B cell (primary cell): ENCODE measurements around the gene RAP1GDS1. TPM values are rescaled to one million over a fixed set of nuclear protein-coding genes. Genes with fewer than 3 reads are reported as not detected.
"Not testable (repeated sequence)": the region's sequence is repeated elsewhere in the genome, so short reads cannot be mapped to it uniquely, and the experiment has no call there.

Experiments
- ATAC-seq: fragments of 200-7000 bp; cut with Tn5 transposase; one replicate; pipeline ENCODE4 v1.10.0; 2021; ENCODE audit warnings: low read depth, mild to moderate bottlenecking, moderate number of reproducible peaks, moderate library complexity
- CTCF ChIA-PET: fragments of 350-600 bp; sonication (Branson Sonifier 250); formaldehyde crosslinking; loops from one replicate; lab custom pipeline; 2021; ENCODE audit warnings: antibody characterized with exemption, inconsistent platforms; lab: Charles Lee
- POLR2A ChIA-PET: fragments of 350-600 bp; sonication (Branson Sonifier 250); formaldehyde crosslinking; loops from one replicate; lab custom pipeline; 2021; ENCODE audit warnings: antibody characterized with exemption; lab: Charles Lee
- DNase-seq: peaks from one replicate; pipeline ENCODE4 v3.0.0; 2013
- H2AFZ ChIP-seq: 2 replicates; pipeline ENCODE4 v1.6.1; 2012; ENCODE audit warnings: mild to moderate bottlenecking, low read depth, low read length; ENCODE audit not compliant: insufficient read depth, poor library complexity, severe bottlenecking
- H3K27ac ChIP-seq, 2 donors: 1 replicate in 1 of 2; 2 replicates in 1 of 2; pipeline ENCODE4 v1.5.1; 2012 to 2013; ENCODE audit warnings: low read length in 2 of 2, mild to moderate bottlenecking in 2 of 2, moderate library complexity in 1 of 2
- H3K27me3 ChIP-seq, 4 experiments: fragments of 200-600 bp in 1 of 4; sonication (generic) in 1 of 4; replicated peaks in 1 of 4; 1 replicate in 2 of 4; 2 replicates in 2 of 4; pipeline versions ENCODE4 v1.6.1 to v1.7.0; 2013 to 2016; ENCODE audit warnings: low read length in 3 of 4, mild to moderate bottlenecking in 2 of 4, mixed read lengths in 1 of 4, moderate library complexity in 1 of 4; ENCODE audit not compliant: insufficient read depth in 4 of 4, control insufficient read depth in 3 of 4; ENCODE audit errors: control extremely low read depth in 1 of 4
- H3K36me3 ChIP-seq, 2 experiments: replicated peaks in 1 of 2; 1 replicate in 1 of 2; 2 replicates in 1 of 2; pipeline versions ENCODE4 v1.6.1 to v1.7.1; 2013; ENCODE audit warnings: low read length in 1 of 2; ENCODE audit not compliant: insufficient read depth in 2 of 2, control insufficient read depth in 1 of 2; ENCODE audit errors: control extremely low read depth in 1 of 2, extremely low read depth in 1 of 2
- H3K4me1 ChIP-seq, 2 donors: fragments of 200-600 bp in 1 of 2; sonication (generic) in 1 of 2; 1 replicate in 1 of 2; 2 replicates in 1 of 2; pipeline versions ENCODE4 v1.5.1 to v1.6.1; 2013 to 2017; ENCODE audit warnings: low read length in 2 of 2; ENCODE audit not compliant: control insufficient read depth in 2 of 2, insufficient read depth in 2 of 2
- H3K4me2 ChIP-seq: replicated peaks from 2 replicates; pipeline ENCODE3; 2012; ENCODE audit warnings: mild to moderate bottlenecking, low read depth, low read length; ENCODE audit not compliant: poor library complexity, severe bottlenecking
- H3K4me3 ChIP-seq, 5 experiments: fragments of 200-600 bp in 1 of 5; sonication (generic) in 1 of 5; 1 replicate in 3 of 5; 2 replicates in 2 of 5; pipeline versions ENCODE4 v1.5.1 to v1.7.0; 2011 to 2016; ENCODE audit warnings: low read length in 4 of 5, mild to moderate bottlenecking in 4 of 5, low read depth in 2 of 5, control low read depth in 1 of 5, moderate library complexity in 1 of 5; ENCODE audit not compliant: insufficient read depth in 1 of 5; ENCODE audit errors: control extremely low read depth in 1 of 5, extremely low read depth in 1 of 5
- H3K79me2 ChIP-seq: fragments of 200-600 bp; sonication (generic); one replicate; pipeline ENCODE4 v1.6.0; 2016; ENCODE audit warnings: low read length; ENCODE audit not compliant: control insufficient read depth, insufficient read depth
- H3K9ac ChIP-seq: fragments of 200-600 bp; sonication (generic); 2 replicates; pipeline ENCODE4 v1.6.1; 2017; ENCODE audit warnings: mild to moderate bottlenecking, low read length, moderate library complexity
- H3K9me3 ChIP-seq, 3 donors: one replicate each; pipeline versions ENCODE4 v1.6.1 to v1.7.1; 2013; ENCODE audit warnings: low read length in 2 of 3; ENCODE audit not compliant: control insufficient read depth in 2 of 3, insufficient read depth in 1 of 3; ENCODE audit errors: control extremely low read depth in 1 of 3
- H4K20me1 ChIP-seq: 2 replicates; pipeline ENCODE4 v1.6.0; 2012; ENCODE audit warnings: mild to moderate bottlenecking, low read length; ENCODE audit not compliant: insufficient read depth, control insufficient read depth, poor library complexity, severe bottlenecking
- H3K27ac Mint-ChIP-seq: one replicate; pipeline ENCODE4 v1.8.0; 2021; ENCODE audit warnings: mixed read lengths
- H3K27me3 Mint-ChIP-seq: one replicate; pipeline ENCODE4 v1.8.0; 2021; ENCODE audit warnings: mixed read lengths
- H3K4me1 Mint-ChIP-seq: one replicate; pipeline ENCODE4 v1.8.0; 2021; ENCODE audit warnings: mixed read lengths
- H3K4me3 Mint-ChIP-seq: one replicate; pipeline ENCODE4 v1.8.0; 2021; ENCODE audit warnings: mixed read lengths
- H3K9me3 Mint-ChIP-seq: one replicate; pipeline ENCODE4 v1.8.0; 2022; ENCODE audit warnings: mixed read lengths; ENCODE audit not compliant: insufficient read depth
- EZH2 ChIP-seq: IDR thresholded peaks from 2 replicates; pipeline ENCODE4 v1.6.1; 2012; ENCODE audit warnings: borderline replicate concordance, low read depth, mild to moderate bottlenecking, moderate library complexity, low read length; ENCODE audit not compliant: insufficient read depth, poor library complexity, severe bottlenecking
- WGBS: methylation state at CpG from one replicate; pipeline ENCODE4 v1.1.5; 2013; ENCODE audit warnings: missing lambda C conversion rate; ENCODE audit not compliant: insufficient coverage; 5-methylcytosine and 5-hydroxymethylcytosine counted together
- intact Hi-C: fragments of 100-400 bp; cut with micrococcal nuclease; formaldehyde crosslinking; loops from one replicate; pipeline ENCODE4 v1.10.0; 2022
- polyA plus RNA-seq: library from polyadenylated mRNA; depleted of rRNA; stranded (reverse); fragments of >200 nt; gene quantifications from 2 replicates; pipeline ENCODE4 v1.2.3, GENCODE V29; 2012
- total RNA-seq, 2 donors: library from RNA; stranded (reverse); fragments of 120-200 nt in 1 of 2; gene quantifications; 1 replicate in 1 of 2; 2 replicates in 1 of 2; pipeline versions ENCODE4 v1.2.3 to v1.2.4, GENCODE V29; 2013 to 2022
- TF ChIP-seq, protein P1 (sequence below): fragments of 200-600 bp; IDR thresholded peaks from one replicate; pipeline ENCODE4 v1.8.0; 2022; ENCODE audit warnings: antibody characterized with exemption, mild to moderate bottlenecking

The RAP1GDS1 gene
- total and polyA plus RNA-seq, 2 donors (not counting 1 experiment from before 2014, with no cell fraction given) = 23.6 to 66.3 TPM

DNA sequence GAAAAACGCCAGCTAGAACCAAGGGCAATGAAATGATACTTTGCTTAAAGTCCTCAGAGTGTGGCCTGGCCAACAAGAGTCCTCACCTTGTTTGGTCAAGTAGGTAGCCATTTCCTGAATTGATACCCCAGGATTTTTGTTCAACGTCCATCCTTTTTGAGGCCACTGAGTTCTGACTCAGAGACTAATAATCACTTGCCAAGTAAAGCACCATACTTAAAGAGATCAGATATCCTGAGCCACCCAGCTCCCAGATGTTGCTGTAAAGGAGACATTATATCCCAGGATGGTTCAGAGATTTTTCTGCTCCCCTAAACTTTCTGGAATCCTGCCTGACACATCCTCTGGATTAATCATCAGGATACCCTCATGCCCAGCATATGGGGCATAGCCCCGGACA is 190.9 kb downstream of the RAP1GDS1 start:
- H3K4me1 Mint-ChIP-seq = peaks cover 34% of the 10 kb centered on the region
- no peak for ATAC-seq
- ChIA-PET POLR2A (interaction anchor here (0.6 kb wide), 1 partner anchor 16 kb away, joined by 3 read pairs; no protein-coding TSS in a partner anchor), CTCF (interaction anchor here (1.2 kb wide), 1 partner anchor 15 kb away, joined by 4 read pairs; no protein-coding TSS in a partner anchor)
- intact Hi-C loops = no loop called here
- DNase-seq = no peak
- no peaks in the 10 kb centered on the region for H4K20me1 ChIP-seq
- H3K4me3 Mint-ChIP-seq = no peak overlapping the region
- H3K79me2 ChIP-seq = no peaks in the 10 kb centered on the region
- peaks cover 24 to 25% of the 10 kb centered on the region in 2 donors for H3K4me1 ChIP-seq
- H3K27ac ChIP-seq = no peak overlapping the region
- H2AFZ ChIP-seq = no peak overlapping the region
- peaks cover 4% of the 10 kb centered on the region for H3K9me3 Mint-ChIP-seq
- H3K4me3 ChIP-seq = no peak overlapping the region
- no peak overlapping the region for H3K4me2 ChIP-seq
- no peak for TF ChIP-seq EZH2
- TF ChIP-seq, protein P1, sequence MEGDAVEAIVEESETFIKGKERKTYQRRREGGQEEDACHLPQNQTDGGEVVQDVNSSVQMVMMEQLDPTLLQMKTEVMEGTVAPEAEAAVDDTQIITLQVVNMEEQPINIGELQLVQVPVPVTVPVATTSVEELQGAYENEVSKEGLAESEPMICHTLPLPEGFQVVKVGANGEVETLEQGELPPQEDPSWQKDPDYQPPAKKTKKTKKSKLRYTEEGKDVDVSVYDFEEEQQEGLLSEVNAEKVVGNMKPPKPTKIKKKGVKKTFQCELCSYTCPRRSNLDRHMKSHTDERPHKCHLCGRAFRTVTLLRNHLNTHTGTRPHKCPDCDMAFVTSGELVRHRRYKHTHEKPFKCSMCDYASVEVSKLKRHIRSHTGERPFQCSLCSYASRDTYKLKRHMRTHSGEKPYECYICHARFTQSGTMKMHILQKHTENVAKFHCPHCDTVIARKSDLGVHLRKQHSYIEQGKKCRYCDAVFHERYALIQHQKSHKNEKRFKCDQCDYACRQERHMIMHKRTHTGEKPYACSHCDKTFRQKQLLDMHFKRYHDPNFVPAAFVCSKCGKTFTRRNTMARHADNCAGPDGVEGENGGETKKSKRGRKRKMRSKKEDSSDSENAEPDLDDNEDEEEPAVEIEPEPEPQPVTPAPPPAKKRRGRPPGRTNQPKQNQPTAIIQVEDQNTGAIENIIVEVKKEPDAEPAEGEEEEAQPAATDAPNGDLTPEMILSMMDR = no peak
- no peaks in the 10 kb centered on the region for H3K27me3 ChIP-seq
- no peaks in the 10 kb centered on the region for H3K36me3 ChIP-seq
- H3K9ac ChIP-seq = no peak overlapping the region
- H3K27me3 Mint-ChIP-seq = no peaks in the 10 kb centered on the region
- peaks cover 0 to 5% (median 1%) of the 10 kb centered on the region in 3 donors for H3K9me3 ChIP-seq
- no peak overlapping the region for H3K27ac Mint-ChIP-seq
- WGBS = 100% methylated on average over 1 of the region's 3 CpGs

DNA sequence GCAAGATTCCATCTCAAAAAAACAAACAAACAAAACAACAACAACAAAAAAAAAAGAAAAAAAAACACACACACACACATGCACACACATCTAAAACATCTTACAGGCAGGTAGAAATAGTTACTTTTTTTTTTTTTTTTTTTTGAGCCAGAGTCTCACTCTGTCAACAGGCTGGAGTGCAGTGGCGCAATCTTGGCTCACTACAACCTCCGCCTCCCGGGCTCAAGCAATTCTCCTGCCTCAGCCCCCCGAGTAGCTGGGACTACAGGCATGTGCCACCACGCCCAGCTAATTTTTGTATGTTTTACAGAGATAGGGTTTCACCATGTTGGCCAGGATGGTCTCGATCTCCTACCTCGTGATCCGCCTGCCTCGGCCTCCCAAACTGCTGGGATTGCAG is 196.2 kb downstream of the RAP1GDS1 start:
- H3K27ac Mint-ChIP-seq, intact Hi-C loops, ATAC-seq, H3K9ac ChIP-seq, H3K4me1 ChIP-seq, H3K4me2 ChIP-seq, H3K9me3 Mint-ChIP-seq, POLR2A ChIA-PET, H2AFZ ChIP-seq, H3K4me1 Mint-ChIP-seq, H3K27me3 ChIP-seq, H3K9me3 ChIP-seq, H3K79me2 ChIP-seq, H4K20me1 ChIP-seq, DNase-seq, H3K4me3 ChIP-seq, H3K36me3 ChIP-seq, H3K27ac ChIP-seq, H3K4me3 Mint-ChIP-seq, H3K27me3 Mint-ChIP-seq: not testable (repeated sequence)
- CTCF ChIA-PET = interaction anchor here (2.2 kb wide), 1 partner anchor 10 kb away, joined by 7 read pairs; no protein-coding TSS in a partner anchor
- WGBS = 97% methylated on average over 5 of the region's 9 CpGs

DNA sequence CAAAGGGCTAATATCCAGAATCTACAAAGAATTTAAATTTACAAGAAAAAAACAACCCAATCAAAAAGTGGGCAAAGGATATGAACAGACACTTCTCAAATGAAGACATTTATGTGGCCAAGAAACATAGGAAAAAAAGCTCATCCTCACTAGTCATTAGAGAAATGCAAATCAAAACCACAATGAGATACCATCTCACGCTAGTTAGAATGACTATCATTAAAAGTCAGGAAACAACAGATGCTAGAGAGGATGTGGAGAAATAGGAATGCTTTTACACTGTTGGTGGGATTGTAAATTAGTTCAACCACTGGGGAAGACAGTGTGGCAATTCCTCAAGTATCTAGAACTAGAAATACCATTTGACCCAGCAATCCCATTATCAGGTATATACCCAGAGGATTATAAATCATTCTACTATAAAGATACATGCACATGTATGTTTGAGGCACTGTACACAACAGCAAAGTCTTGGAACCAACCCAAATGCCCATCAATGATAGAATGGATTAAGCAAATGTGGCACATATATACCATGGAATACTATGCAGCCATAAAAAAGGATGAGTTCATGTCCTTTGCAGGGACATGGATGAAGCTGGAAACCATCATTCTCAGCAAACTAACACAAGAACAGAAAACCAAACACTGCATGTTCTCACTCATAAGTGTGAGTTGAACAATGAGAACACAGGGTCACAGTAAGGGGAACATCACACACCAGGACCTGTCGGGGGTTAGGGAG is 200.1 kb downstream of the RAP1GDS1 start:
- H3K9me3 ChIP-seq, DNase-seq, H3K27me3 Mint-ChIP-seq, CTCF ChIA-PET, H3K27ac Mint-ChIP-seq, H3K79me2 ChIP-seq, H3K4me3 Mint-ChIP-seq, H3K27me3 ChIP-seq, H3K36me3 ChIP-seq, H4K20me1 ChIP-seq, H3K9me3 Mint-ChIP-seq, H3K4me1 Mint-ChIP-seq, POLR2A ChIA-PET, H3K9ac ChIP-seq, H2AFZ ChIP-seq, H3K4me1 ChIP-seq, H3K27ac ChIP-seq, H3K4me2 ChIP-seq, intact Hi-C loops, ATAC-seq, H3K4me3 ChIP-seq: not testable (repeated sequence)
- WGBS = no CpG with 5 or more reads among the region's 2 CpGs
